Brain microvascular endothelial cell (primary cell): ENCODE results near the gene SEPTIN5.

Experiments used
- DNase-seq: peaks from one replicate; pipeline ENCODE4 v3.0.0-alpha.2; 2020
- H3K27ac ChIP-seq: fragments of 250-450 bp; sonication (Bioruptor Pico); 2 replicates; pipeline ENCODE4 v1.5.1; 2020; ENCODE audit warnings: mild to moderate bottlenecking, moderate library complexity
- H3K27me3 ChIP-seq: fragments of 250-450 bp; sonication (Bioruptor Pico); replicated peaks from 2 replicates; pipeline ENCODE4 v1.5.1; 2020; ENCODE audit warnings: mild to moderate bottlenecking
- H3K36me3 ChIP-seq: fragments of 250-450 bp; sonication (Bioruptor Pico); replicated peaks from 2 replicates; pipeline ENCODE4 v1.5.1; 2020; ENCODE audit warnings: mild to moderate bottlenecking
- H3K4me3 ChIP-seq: 2 replicates; pipeline ENCODE4 v1.5.1; 2011; ENCODE audit warnings: low read depth, mild to moderate bottlenecking, control low read depth, low read length, moderate library complexity
- in situ Hi-C: cut with HindIII; loops from 2 replicates; pipeline ENCODE4 v1.10.0; 2017; ENCODE audit warnings: low sequenced_read_pairs, low pct_ligation_motif_present
- TF ChIP-seq, protein P1 (sequence below): IDR thresholded peaks from 2 replicates; pipeline ENCODE4 v1.5.1; 2011; ENCODE audit warnings: low read depth, mild to moderate bottlenecking, moderate library complexity, low read length, control low read depth, inconsistent platforms; ENCODE audit errors: missing control alignments

Gene SEPTIN5

DNA sequence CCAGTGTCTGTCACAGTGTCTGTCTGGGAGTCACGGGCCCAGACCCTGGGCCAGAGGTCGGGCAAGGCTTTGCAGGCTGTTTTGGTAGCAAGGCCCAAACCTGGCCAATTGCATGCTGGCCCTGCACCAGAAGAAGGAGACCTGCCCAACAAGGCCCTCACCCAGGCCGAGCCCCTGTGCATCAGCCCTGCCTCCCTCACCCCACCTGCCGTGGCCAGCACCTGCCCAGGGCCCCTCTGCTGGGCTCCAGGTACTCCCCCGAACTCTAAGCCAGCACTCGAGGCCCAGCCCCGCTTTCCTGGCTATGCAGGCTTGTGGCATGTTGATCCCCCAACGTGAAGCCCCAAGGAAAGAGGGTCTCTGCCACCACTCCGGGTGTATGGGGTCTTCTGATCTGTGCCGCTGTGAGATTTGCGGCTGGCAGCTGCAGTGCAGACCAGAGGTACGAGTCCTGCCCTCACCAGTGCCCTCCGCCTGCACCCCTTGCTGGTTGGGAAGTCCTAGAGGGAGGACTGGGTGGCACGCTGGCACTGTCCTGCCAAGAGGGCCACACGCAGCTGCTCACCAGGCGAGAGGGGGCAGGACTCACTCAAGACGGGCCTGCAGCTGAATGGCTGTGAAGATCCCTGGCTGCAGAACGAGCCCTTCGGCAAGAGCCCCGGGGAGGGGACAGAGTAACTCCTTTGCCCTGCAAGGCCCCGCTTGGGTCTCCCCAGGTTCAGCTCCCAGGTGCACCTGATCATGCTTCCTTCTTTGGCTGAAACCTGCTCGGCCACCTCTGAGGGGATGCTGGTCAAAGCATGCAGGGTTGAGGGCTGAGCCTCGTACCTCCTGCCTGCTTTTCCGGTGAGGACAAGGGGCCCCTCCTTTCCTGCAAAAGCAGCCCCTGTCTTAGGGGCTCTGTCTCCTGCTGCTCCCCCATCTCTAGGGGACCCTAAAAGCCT lies 6.7 kb upstream of the SEPTIN5 start:
- peaks cover 2% of the 10 kb centered on the region for H3K27me3 ChIP-seq
- no peaks in the 10 kb centered on the region for H3K36me3 ChIP-seq
- TF ChIP-seq, protein P1, sequence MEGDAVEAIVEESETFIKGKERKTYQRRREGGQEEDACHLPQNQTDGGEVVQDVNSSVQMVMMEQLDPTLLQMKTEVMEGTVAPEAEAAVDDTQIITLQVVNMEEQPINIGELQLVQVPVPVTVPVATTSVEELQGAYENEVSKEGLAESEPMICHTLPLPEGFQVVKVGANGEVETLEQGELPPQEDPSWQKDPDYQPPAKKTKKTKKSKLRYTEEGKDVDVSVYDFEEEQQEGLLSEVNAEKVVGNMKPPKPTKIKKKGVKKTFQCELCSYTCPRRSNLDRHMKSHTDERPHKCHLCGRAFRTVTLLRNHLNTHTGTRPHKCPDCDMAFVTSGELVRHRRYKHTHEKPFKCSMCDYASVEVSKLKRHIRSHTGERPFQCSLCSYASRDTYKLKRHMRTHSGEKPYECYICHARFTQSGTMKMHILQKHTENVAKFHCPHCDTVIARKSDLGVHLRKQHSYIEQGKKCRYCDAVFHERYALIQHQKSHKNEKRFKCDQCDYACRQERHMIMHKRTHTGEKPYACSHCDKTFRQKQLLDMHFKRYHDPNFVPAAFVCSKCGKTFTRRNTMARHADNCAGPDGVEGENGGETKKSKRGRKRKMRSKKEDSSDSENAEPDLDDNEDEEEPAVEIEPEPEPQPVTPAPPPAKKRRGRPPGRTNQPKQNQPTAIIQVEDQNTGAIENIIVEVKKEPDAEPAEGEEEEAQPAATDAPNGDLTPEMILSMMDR = no peak
- H3K4me3 ChIP-seq = no peak overlapping the region
- DNase-seq = no peak
- in situ Hi-C loops = no loop called here
- no peak overlapping the region for H3K27ac ChIP-seq

DNA sequence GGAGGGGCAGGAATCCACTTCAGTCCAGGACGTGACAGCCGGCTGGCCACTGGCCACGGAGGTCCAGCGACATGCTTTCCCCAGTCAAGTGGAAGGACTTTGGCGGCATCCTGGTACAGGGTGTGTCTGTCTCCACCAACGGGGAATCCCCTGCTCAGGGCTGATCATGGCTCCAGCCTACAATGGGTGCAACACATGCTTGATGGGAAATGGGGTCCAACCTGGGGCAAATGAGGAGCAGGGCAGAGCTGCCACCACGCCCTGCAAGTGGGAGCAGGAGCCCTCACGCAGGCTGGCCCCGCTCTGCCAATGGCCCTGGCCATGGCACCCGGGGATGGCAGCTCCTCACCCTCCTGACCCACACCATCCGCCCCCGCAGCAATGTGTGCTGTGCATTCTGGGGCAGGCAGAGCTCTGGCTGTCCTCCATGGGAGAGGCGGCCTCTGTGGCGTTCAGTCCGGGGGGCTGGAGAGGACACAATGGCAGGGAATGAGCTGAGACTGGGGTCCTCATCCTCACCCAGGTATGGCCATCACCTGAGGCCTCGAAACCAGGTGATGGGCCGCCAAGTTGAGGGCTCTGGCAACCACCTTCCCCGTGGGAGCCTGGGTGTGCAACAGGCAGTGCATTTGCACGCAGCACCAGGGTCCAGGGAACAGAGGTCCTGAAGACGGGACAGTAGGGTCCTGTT lies 5.8 kb upstream of the SEPTIN5 start:
- Histone ChIP-seq H3K27me3 (peaks cover 2% of the 10 kb centered on the region), H3K4me3 (no peak overlapping the region), H3K36me3 (no peaks in the 10 kb centered on the region), H3K27ac (no peak overlapping the region)
- TF ChIP-seq, protein P1 = no peak
- DNase-seq = no peak
- in situ Hi-C loops = no loop called here

DNA sequence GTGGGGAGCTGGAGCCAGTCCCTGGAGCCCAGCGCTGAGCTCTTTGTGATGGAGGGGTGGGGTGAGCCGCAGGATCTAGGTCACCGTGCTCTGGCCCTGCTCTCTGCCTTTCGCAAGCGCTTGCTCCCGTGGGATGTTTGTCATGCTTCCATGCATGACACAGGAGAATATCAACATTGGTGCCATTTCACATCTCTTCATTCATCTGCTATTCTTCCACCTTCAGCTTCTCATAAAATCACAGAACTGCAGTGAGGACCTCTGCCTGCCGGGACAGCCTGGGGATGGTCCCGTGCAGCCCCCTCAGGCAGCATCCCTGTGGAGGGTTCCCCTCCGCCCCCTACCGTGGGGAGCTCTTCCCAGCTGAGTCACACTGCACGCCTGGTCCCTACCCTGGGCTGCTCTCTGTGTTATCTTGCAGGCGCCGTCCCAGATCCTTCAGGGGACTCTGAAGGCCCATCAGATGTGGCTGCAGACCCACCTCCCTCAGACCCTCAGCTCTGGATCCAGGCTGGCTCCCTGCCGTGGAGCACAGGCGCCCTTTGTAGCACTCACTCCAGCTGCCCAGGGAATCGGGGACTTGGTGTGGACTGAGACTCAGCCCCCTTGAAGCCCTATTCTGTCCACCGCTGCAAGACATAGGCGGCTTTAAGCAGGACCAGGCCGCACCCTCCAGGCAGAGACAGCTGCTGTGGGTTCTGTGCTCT lies 5.1 kb upstream of the SEPTIN5 start:
- Histone ChIP-seq H3K4me3 (no peak overlapping the region), H3K36me3 (no peaks in the 10 kb centered on the region)
- in situ Hi-C loops = no loop called here

DNA sequence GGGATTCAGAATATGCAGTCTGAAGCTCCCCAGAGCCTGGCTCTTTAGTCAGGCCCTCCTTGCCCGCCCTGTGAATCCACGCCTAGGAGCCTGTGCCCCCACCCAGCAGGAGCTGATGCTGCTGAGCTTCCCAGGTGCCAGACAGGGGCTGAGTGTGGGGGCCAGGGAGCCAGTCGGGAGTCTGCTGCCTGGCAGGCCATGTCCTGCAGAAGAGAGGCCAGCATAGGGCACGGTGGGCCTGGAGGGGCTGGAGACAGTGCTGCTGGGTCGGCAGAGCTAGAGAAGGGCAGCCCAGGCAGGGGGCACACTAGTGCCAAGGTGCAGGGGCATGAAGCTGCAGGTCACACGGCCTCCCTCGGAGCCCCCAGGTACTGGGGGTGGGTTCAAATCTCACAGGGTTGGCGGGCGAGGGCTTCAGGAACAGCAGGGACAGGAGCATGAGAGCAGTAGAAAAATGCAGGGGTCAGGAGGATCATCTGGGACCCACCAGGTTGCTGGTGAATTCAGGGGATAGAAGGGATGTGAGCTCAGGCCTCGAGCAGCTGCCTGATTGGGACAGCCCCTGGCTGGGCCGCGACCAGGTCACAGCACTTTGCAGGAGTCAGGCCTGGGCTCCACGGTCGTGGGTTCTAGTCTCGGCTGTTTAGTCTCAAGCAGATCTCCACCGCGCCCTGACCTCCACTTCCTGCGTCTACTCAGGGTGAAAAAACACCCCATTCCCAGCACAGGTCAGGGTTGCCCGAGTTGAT lies 4.1 kb upstream of the SEPTIN5 start:
- no peak overlapping the region for H3K4me3 ChIP-seq
- DNase-seq = no peak
- H3K27ac ChIP-seq = no peak overlapping the region
- peaks cover 2% of the 10 kb centered on the region for H3K27me3 ChIP-seq
- in situ Hi-C loops = no loop called here
- TF ChIP-seq, protein P1 = no peak
- no peaks in the 10 kb centered on the region for H3K36me3 ChIP-seq

More for the DNA sequence above, 5.1 kb upstream of the SEPTIN5 start:
- H3K27ac ChIP-seq = no peak overlapping the region
- no peak for DNase-seq
- TF ChIP-seq, protein P1 = no peak
- H3K27me3 ChIP-seq = peaks cover 2% of the 10 kb centered on the region

- TF ChIP-seq, protein P1 = no peak
- no peak overlapping the region for H3K27ac ChIP-seq
- in situ Hi-C loops = no loop called here
- no peaks in the 10 kb centered on the region for H3K36me3 ChIP-seq
- H3K4me3 ChIP-seq = no peak overlapping the region
- no peak for DNase-seq
- peaks cover 2% of the 10 kb centered on the region for H3K27me3 ChIP-seq
Measured at GRCh38 chr22:19710769-19711106, 3.6 kb upstream of the SEPTIN5 start.
